ENCODE results near the gene ABCD4. TPM values are rescaled to one million over a fixed set of nuclear protein-coding genes. Genes with fewer than 3 reads are reported as not detected.
A peak's percentile ranks its signal among the peaks of the same experiment; 100 is the strongest.

ABCD4 gene
- total RNA-seq, 1 experiment from 2014 or later = 72.4 TPM

DNA sequence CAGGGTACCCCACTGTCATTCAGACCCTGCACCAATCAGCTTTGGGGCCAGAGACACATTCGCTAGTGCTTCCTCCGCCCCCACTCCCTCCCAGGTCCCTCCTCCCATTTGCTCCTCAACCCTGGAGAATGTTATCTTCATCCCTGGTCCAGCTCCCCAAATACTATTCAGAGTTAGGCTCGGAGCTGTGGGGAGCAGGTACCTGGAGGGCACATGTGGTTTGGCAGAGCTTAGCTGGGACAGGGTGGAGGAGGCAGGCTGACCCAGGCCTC lies 44.0 kb downstream of the ABCD4 start:
- no TSS peak for BruUV-seq (replicated peaks)
- DNase-seq = no peak
- H3K4me1 Mint-ChIP-seq (ENCODE audit: low read depth, unreplicated experiment) = no peaks in the 10 kb centered on the region
- H3K4me3 Mint-ChIP-seq (ENCODE audit: low read depth, unreplicated experiment) = no peak overlapping the region
- no peak overlapping the region for H3K27ac Mint-ChIP-seq (ENCODE audit: unreplicated experiment)
- CTCF ChIA-PET = interaction anchor here (0.7 kb wide), 1 partner anchor 281 kb away, joined by 3 read pairs; no protein-coding TSS in a partner anchor
- peaks cover 7% of the 10 kb centered on the region for H3K36me3 Mint-ChIP-seq (ENCODE audit: insufficient read depth, unreplicated experiment)
- H3K27me3 Mint-ChIP-seq (ENCODE audit: unreplicated experiment) = peaks cover 29% of the 10 kb centered on the region
- H3K9me3 Mint-ChIP-seq (ENCODE audit: low read depth, unreplicated experiment) = no peaks in the 10 kb centered on the region
- intact Hi-C loops (cut with micrococcal nuclease; ENCODE audit: unreplicated experiment) = no loop called here
- TF ChIP-seq, protein P1, sequence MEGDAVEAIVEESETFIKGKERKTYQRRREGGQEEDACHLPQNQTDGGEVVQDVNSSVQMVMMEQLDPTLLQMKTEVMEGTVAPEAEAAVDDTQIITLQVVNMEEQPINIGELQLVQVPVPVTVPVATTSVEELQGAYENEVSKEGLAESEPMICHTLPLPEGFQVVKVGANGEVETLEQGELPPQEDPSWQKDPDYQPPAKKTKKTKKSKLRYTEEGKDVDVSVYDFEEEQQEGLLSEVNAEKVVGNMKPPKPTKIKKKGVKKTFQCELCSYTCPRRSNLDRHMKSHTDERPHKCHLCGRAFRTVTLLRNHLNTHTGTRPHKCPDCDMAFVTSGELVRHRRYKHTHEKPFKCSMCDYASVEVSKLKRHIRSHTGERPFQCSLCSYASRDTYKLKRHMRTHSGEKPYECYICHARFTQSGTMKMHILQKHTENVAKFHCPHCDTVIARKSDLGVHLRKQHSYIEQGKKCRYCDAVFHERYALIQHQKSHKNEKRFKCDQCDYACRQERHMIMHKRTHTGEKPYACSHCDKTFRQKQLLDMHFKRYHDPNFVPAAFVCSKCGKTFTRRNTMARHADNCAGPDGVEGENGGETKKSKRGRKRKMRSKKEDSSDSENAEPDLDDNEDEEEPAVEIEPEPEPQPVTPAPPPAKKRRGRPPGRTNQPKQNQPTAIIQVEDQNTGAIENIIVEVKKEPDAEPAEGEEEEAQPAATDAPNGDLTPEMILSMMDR (IDR thresholded peaks at IDR 0.05; ENCODE audit: unreplicated experiment) = no peak

DNA sequence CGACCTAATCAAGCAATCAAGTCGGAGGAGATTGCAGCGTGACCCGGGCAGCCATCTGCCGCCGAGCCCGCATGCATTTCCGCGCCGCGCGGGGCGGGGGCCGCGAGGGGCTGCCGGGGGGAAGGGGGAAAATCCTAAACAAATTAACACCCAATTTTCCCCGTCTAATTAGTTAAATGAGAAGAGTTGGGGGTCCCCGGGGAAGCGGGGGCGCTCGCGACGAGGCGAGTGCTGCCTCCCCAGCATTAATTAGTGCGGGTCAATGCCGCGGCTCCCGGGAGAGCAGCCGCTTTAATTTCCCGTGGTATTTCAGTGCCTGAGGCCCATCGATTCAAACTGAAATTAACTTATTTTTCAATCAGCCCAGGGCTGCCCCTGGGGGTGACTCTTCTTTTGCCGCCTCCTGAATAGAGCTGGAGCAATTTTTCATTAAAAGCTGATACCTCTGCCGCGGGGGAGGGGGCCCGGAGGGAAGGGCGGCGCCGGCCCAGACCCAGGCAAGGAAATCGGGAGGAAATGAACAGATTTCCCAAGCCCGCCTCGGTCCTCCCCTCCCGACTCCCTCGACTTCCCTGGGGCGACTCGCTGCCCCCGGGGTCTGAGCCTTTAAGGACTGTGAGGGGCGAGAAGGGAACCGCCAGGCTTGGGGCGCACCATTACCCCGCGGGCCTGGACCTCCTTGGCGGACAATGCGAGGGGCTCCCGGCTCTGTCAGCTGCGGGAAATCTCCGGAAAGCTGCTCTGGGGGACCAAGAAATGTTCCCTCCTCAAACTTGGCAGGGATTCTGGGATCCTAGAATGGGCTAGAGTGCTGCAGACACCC lies 44.6 kb downstream of the ABCD4 start:
- no peaks in the 10 kb centered on the region for H3K4me1 Mint-ChIP-seq (ENCODE audit: low read depth, unreplicated experiment)
- no TSS peak for BruUV-seq (replicated peaks)
- TF ChIP-seq, protein P1 (IDR thresholded peaks at IDR 0.05; ENCODE audit: unreplicated experiment) = no peak
- intact Hi-C loops (cut with micrococcal nuclease; ENCODE audit: unreplicated experiment) = no loop called here
- CTCF ChIA-PET = interaction anchor here (0.7 kb wide), 1 partner anchor 281 kb away, joined by 3 read pairs; no protein-coding TSS in a partner anchor
- peak overlapping the region; percentile 52 for H3K4me3 Mint-ChIP-seq (ENCODE audit: low read depth, unreplicated experiment)
- DNase-seq = no peak
- no peak overlapping the region for H3K27ac Mint-ChIP-seq (ENCODE audit: unreplicated experiment)
- no peaks in the 10 kb centered on the region for H3K9me3 Mint-ChIP-seq (ENCODE audit: low read depth, unreplicated experiment)
- peaks cover 35% of the 10 kb centered on the region for H3K27me3 Mint-ChIP-seq (ENCODE audit: unreplicated experiment)
- peaks cover 7% of the 10 kb centered on the region for H3K36me3 Mint-ChIP-seq (ENCODE audit: insufficient read depth, unreplicated experiment)

DNA sequence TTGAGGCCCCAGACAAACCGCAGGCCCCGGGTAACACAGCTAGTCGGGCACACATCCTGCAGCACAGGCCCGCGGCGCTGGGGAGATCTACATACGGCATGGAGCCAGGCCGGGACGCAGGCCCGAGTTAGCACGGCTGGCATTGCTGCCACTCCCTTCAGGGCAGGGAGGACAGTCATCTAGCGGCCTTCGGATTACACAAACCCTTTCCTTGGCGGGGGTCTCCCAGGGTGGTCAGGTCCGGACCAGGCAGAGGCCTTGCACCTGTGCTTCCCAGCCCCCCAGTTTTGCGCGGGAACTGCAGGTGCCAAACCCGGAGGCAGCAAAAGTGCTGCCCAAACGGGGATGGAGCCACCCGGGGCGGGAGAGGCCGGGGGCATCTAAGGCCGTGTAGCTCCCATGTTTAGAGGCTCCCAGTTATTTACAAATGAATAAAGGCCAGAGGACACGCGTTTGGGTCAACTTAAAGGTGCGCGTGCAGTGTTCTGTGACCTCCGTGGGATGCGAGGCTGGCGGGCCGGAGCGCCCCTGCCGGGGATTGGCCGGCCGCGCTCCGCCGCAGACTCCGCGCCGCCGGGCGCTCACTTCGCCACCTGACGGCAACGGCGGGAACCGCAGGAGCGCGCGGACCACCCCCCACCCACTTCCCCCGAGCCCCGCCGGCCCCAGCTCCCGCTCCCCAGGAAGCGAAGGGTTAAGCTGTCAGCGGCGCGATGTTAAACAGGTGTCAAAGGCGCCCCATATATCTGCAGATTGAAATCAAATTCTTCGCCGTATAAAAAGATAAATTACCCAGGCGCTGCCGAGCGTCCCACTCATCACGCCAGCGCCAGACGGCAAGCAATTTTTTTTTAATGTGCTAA lies 45.4 kb downstream of the ABCD4 start:
- CTCF ChIA-PET = interaction anchor here (0.7 to 1.2 kb wide), 3 partner anchors 323 to 1392 kb away, joined by 3 to 4 read pairs (median 4); no protein-coding TSS in a partner anchor
- TF ChIP-seq, protein P1 (IDR thresholded peaks at IDR 0.05; ENCODE audit: unreplicated experiment) = peak; percentile 84
- peak; percentile 43 for DNase-seq
- BruUV-seq (replicated peaks) = no TSS peak
- H3K4me3 Mint-ChIP-seq (ENCODE audit: low read depth, unreplicated experiment) = peak overlapping the region; percentile 52
- no peak overlapping the region for H3K27ac Mint-ChIP-seq (ENCODE audit: unreplicated experiment)
- H3K36me3 Mint-ChIP-seq (ENCODE audit: insufficient read depth, unreplicated experiment) = peaks cover 7% of the 10 kb centered on the region
- peaks cover 43% of the 10 kb centered on the region for H3K27me3 Mint-ChIP-seq (ENCODE audit: unreplicated experiment)
- no peaks in the 10 kb centered on the region for H3K4me1 Mint-ChIP-seq (ENCODE audit: low read depth, unreplicated experiment)
- H3K9me3 Mint-ChIP-seq (ENCODE audit: low read depth, unreplicated experiment) = no peaks in the 10 kb centered on the region
- intact Hi-C loops (cut with micrococcal nuclease; ENCODE audit: unreplicated experiment) = no loop called here

DNA sequence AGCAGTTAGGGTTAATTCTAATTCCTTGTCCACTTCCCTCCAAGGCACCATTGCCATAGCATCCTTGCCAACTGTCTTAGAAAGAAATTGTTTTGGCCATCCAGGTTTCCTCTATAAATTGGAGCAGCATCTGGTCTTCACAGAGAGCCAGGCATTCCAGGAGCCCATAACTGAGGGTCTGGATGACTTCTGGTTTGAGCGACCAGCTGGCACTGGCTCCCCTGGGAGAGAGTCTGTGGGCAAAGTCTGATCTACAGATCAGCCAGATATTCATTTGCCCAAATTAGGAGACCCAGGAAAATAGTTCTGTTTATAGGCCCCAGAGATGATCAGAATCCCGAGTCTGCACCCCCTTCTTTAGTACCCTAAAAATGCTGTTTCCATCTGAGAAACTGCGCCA lies 47.5 kb downstream of the ABCD4 start:
- Mint-ChIP-seq H3K9me3 (ENCODE audit: low read depth, unreplicated experiment) (no peaks in the 10 kb centered on the region), H3K4me3 (ENCODE audit: low read depth, unreplicated experiment) (no peak overlapping the region), H3K27me3 (ENCODE audit: unreplicated experiment) (peaks cover 48% of the 10 kb centered on the region), H3K27ac (ENCODE audit: unreplicated experiment) (no peak overlapping the region), H3K4me1 (ENCODE audit: low read depth, unreplicated experiment) (peaks cover 11% of the 10 kb centered on the region), H3K36me3 (ENCODE audit: insufficient read depth, unreplicated experiment) (peaks cover 13% of the 10 kb centered on the region)
- DNase-seq = no peak
- intact Hi-C loops (cut with micrococcal nuclease; ENCODE audit: unreplicated experiment) = no loop called here
- TF ChIP-seq, protein P1 (IDR thresholded peaks at IDR 0.05; ENCODE audit: unreplicated experiment) = no peak
- no TSS peak for BruUV-seq (replicated peaks)
- CTCF ChIA-PET = no interaction called here
